ENCODE results near the gene MAPKAPK3.
A peak's percentile ranks its signal among the peaks of the same experiment; 100 is the strongest.
"Not testable (repeated sequence)": the region's sequence is repeated elsewhere in the genome, so short reads cannot be mapped to it uniquely, and the experiment has no call there.

The MAPKAPK3 gene

GRCh38 chr3:50657816-50658215, 40.9 kb downstream of the MAPKAPK3 start:
- DNase-seq, result no peak

GRCh38 chr3:50658416-50658815, 41.5 kb downstream of the MAPKAPK3 start:
- no peak for DNase-seq

GRCh38 chr3:50658831-50659230, 41.9 kb downstream of the MAPKAPK3 start:
- no peak for DNase-seq

GRCh38 chr3:50660386-50660785, 43.4 kb downstream of the MAPKAPK3 start:
- no peak for DNase-seq

DNA sequence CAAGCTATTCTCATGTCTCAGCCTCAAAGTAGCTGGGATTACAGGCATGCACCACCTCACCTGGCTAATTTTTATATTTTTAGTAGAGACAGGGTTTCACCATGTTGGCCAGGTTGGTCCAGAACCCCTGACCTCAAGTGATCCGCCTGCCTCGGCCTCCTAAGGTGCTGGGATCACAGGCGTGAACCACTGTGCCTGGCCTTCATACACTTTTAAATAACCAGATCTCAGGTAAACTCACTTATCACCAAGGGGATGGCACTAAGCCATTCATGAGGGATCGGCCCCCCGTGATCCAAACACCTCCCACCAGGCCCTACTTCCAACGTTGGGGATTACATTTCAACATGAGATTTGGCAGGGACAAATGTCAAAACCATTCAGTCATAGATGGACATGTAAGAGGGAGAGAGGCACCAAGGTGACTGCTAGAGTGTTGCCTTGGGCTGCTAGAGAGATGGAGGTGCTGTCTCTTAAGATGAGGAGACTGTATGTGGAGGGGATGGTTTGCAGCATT, 44.4 kb downstream of the MAPKAPK3 start:
- DNase-seq, result no peak

GRCh38 chr3:50662408-50662807, 45.5 kb downstream of the MAPKAPK3 start:
- no peak for DNase-seq

- DNase-seq, result no peak
Measured at GRCh38 chr3:50665081-50665840, 48.3 kb downstream of the MAPKAPK3 start.

- not testable (repeated sequence) for DNase-seq
Measured at GRCh38 chr3:50665841-50666115, 48.8 kb downstream of the MAPKAPK3 start.

DNA sequence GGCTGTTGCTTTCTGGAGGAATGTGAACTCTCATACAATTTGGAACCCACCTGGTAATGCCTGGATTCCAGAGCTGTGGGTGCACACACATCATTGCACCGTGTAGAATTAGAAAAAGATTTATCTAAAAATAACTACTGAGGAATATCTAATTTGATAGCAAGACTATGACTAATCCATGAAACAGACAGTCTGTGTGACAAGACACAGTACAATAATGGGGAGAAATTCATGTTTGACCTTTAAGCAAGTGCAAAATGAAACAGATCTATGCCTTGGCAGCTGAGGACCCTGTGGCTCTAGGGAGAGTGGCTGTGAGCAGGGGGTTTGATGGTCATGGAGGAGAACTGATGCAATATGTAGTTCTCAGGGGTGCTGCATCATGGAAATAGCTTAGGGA, 49.9 kb downstream of the MAPKAPK3 start:
- DNase-seq, result no peak

DNA sequence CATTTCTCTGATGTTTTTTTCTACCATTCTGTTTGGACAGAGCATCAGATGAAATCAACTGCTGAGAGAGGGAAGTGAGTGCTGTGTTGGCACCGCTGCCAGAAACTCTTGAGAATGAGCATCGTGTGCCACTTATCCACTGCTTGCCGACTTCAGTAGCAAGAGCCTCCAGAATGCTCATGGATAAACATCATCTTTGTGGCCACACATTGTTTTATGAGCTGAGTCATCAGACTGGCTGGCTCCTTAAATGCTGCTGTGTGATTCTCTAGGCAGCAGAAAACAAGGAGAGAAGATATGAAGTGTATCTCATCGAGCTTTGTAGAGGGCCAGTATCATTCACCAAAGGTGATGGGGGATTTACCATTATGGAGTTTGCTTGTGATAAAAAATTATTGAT, 54.4 kb downstream of the MAPKAPK3 start:
- no peak for DNase-seq

DNA sequence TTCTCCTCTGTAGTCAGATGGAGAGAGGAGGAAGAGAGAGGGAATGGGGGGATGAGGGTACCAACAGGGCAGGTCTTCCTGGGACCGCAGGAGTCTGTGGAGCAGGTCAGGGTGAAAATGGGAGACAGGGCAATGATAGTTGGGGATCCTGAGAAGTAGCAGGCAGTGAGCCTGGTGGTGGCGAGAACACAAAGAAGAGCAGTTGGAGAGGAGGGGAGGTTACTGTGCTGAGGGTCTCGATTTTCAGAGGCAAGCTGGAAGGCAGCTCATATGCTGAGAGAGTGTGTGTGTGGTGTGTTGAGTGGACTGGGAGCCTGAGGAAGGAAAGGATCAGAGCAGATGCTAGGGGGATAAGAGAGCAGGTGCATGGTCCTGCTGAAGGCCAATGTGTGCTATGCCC, 55.7 kb downstream of the MAPKAPK3 start:
- no peak for DNase-seq

DNA sequence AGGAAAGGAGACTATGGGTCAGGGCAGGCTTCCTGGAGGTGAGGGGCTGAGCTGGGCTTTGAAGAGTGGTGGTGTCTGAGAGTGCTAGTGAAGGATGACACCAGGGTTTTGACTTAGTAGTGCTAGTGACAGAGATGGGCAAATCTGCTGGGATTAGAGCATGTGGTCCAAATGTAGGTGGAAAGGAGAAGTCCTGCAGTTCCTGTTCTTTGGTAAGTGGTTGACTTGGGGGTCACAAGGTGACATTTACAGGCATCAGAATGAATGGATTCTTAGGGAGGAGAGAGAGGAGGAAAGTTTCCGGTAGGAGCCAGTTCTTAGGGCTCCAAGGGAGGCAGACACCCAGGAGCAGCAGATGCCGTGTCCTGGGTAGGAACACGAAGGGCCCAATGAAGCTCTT, 57.0 kb downstream of the MAPKAPK3 start:
- DNase-seq, result no peak

DNA sequence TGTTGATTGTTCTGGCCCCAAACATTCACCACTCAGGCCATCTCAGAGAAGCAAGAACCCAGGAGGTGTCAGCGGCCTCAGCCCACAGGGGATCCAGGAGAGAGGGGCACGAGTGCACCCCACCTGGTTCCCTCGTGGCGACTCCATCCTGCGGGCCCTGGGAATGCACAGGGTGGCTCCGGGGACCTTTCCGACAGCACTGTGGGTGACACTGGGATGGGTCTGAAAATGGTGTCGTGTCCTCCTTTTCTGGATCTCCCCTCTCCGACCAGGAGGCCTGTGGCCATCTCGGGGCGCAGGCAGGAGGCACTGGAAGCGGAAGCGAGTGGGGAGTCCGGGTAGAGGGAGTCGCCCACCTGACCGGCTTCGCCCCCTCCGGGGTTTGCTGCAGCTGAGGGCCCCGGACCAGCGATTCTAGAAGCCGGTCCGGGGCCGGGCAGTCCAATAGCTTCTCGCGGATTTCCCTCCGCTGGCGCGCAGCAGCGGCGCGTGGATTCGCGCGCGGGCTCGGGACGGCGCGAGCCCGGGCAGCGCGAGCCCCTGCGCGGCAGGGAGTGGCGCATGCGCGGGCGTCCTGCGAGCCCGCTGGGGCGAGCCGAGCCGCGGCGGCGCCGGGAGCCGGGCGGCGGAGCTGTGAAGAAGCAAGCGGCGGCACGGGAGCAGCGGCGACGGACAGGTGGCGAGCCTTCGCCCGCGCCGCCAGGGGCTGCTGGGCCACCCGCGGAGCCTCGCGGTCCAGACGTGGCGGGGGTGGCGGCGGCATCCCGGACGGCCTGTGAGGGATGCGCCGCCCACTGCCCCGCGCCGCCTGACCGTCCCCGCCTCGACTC, 57.6 kb downstream of the MAPKAPK3 start, which contains the start of gene DOCK3:
Gene DOCK3 (plus strand): TSS at position 579 of the 830 bp plus-strand sequence. CDS start 337 bp downstream, outside the sequence.
- DNase-seq, result peak; percentile 43 to 50

- peak; percentile 51 to 58 for DNase-seq
Measured at GRCh38 chr3:50675179-50676030, 58.5 kb downstream of the MAPKAPK3 start.

DNA sequence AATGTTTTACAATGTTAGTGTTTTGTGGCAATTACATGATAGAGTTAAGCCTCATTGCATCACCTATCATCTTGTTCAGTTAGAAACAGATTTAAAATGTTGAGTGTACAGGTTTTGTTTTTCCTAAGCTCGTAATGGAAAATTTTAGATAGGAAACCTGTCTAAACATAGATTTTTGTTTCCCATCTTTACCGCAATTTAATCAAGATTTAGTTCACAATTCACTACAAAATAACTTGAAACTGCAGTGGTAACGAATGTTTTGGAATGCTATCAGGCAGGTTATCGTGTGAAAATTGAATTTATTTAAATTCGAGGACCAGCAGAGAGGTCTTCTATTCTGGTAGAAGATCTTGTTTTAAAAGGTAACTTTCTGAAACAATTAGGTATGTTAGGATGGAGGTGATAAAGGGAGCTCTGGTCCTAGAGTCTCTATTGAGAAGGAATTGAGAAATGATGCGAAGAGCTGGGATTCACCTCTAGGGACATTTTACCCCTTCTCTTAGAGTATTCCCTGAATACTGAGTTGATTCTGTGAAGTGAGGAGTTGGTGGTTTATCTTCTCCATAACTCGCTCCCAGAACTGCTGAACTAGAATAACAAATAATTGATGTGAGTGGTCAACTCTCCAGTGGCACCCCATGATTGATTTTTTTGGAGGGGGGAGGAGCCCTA, 59.2 kb downstream of the MAPKAPK3 start:
- DNase-seq, result no peak

- no peak for DNase-seq
Measured at GRCh38 chr3:50687127-50687751, 70.3 kb downstream of the MAPKAPK3 start.

DNA sequence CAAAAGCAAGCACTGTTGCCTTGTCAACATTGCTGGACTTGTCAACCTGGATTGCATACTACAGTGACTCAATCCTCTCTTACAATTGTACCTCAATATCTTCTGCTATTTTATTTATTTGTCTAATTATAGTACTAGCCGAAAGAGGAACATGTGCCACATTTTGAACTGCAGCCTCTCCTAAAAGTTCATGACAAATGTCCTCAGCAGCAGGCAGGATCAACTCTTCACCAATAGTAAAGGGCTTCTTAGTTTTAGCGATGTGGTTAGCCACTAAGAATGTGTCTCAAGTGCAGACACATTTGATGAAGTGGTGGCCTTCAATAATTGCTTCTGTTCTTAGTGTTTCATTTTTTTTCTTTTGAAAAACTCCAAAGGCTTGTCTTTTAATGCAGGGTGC, 71.0 kb downstream of the MAPKAPK3 start:
- DNase-seq, result no peak

DNA sequence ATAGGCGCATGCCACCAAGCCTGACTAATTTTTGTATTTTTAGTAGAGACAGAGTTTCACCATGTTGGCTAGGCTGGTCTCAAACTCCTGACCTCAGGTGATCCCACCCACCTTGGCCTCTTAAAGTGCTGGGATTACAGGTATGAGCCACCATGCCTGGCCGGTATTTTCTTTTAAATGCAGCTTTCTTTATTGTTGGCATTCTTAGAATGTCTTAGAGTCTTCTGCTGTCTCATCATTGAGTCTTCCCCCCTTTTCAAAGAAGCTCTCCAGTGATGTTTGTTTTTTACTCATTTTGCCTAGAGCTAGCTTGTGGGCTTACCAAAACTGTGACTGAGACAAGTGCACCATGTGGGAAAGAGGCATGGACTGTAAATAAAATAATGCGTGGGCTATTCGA, 71.7 kb downstream of the MAPKAPK3 start:
- DNase-seq, result not testable (repeated sequence)

- no peak for DNase-seq
Measured at GRCh38 chr3:50689558-50689957, 72.6 kb downstream of the MAPKAPK3 start.

DNA sequence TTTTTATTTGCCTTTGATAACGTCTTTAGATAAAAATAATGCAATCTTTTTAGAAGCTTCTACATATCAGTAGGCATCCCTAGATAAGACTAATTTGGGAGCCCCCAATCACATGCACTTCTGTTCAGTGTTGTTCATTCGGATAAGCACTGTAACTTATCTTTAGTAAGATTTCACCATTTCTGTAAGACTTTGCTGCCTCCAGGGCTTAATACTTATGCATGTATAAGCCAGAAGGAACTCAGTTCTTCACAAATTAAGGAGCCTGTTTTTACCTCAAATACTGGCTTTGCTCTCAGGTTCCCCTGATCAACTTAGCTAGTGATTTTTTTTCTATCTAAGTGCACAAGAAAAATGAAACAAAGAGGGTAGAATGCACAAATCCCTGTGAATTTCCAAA, 78.1 kb downstream of the MAPKAPK3 start:
- DNase-seq, result no peak

DNA sequence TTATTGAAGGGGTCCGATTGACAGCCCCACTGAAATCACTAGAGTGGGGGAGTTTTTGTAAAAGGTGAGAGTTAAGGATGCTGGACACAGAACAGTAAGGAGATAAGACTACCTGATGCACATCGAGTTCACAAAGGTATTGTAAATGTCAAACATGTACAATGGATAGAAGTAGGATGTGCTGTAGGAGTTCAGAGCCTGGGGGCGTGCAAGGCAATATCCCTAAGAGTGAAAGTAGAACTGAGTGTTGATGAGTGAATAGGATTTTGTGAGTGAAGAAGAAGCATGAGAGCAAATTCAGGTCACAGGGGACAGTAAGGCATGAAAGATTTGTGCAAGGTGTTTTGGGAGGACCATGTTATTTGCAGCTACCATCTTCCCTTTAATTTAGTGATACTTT, 79.3 kb downstream of the MAPKAPK3 start:
- DNase-seq, result no peak

GRCh38 chr3:50698269-50698668, 81.3 kb downstream of the MAPKAPK3 start:
- DNase-seq, result no peak

All from activated CD4-positive, alpha-beta T cell treated with anti-CD3 and anti-CD28 coated beads, Interleukin-2, amount 50 U/mL, for 4 hours (primary cell).